ENCODE measurements around the gene PSRC1.

- TF ChIP-seq CTCF (IDR thresholded peaks at IDR 0.05) = no peak
- TF ChIP-seq POLR2A (IDR thresholded peaks at IDR 0.05) = no peak
Measured at GRCh38 chr1:109300650-109301151, 17.8 kb upstream of the PSRC1 start.
